NCI-H2029 (cell line): ENCODE measurements around the gene ENPP6.
"Not testable (repeated sequence)": the region's sequence is repeated elsewhere in the genome, so short reads cannot be mapped to it uniquely, and the experiment has no call there.

Experiments
- DNase-seq: peaks from one replicate; lab custom pipeline; 2025; lab: John Stamatoyannopoulos, UW

ENPP6 gene

DNA sequence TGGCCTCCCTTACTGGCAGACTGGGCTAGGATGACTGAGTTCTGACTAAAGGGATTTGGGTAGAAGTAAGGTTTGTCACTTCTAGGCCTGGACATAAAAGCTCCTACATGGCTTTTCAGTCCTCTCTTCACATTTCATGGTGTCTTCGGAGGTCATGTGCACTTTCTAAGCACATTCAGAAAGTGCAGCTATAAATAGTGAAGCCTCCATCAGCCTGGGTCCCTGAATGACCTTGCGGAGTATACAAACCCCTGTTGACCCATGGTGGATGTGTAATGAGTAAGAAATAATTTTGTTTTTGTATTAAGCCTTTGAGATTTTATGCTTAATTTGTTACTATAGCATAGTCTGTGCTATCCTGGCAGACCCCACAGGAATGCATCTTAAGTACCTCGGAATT lies 158.6 kb downstream of the ENPP6 start:
- DNase-seq: no peak

DNA sequence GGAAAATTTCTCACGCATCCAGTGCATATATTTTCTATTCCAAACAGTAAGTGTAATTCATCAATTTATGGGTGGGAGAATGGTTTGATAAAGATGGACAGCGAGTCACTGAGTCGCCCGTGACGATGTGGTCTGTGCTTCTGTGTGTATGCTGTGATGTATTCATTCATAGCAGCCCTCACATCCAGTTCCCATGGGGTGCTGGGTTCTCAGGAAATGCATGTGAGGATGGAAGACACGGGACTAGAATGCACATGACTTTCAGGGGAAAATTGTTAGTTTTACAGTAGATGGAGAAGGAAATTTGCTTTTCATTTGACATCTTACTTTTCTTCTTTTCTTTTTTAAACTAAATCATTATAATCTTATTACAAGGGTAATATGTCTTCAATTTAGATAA lies 159.6 kb downstream of the ENPP6 start:
- no peak for DNase-seq

GRCh38 chr4:184056877-184057276 lies 160.8 kb downstream of the ENPP6 start:
- DNase-seq: no peak

- no peak for DNase-seq
These were observed 164.2 kb downstream of the ENPP6 start for GRCh38 chr4:184053434-184053833.

- no peak for DNase-seq
These were observed 165.1 kb downstream of the ENPP6 start for GRCh38 chr4:184052616-184053015.

DNA sequence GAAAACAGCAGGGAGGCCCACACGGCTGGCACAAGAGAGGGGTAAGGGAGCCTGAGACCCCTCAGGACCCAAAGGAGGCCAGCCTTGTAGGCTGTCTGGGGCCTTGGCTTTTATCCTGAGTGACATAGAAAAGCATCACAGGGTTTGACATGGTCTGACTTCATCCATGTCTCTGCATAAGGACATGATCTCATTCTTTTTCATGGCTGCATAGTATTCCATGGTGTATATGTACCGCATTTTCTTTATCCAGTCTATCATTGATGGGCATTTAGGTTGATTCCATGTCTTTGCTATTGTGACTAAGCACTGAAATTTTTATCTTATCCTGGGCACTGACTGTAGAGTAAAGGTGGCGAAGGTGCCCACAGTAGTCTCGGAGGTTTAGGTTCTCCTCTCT lies 166.4 kb downstream of the ENPP6 start:
- not testable (repeated sequence) for DNase-seq

- no peak for DNase-seq
These were observed 171.5 kb downstream of the ENPP6 start for GRCh38 chr4:184046148-184046547.

GRCh38 chr4:184041156-184041555 lies 176.5 kb downstream of the ENPP6 start:
- DNase-seq: no peak

GRCh38 chr4:184039963-184040383 lies 177.7 kb downstream of the ENPP6 start:
- DNase-seq: no peak
